NCI-H2107 treated with DMSO at 0.1 percent for 48 hours (cell line): Measurements from ENCODE around the gene AUTS2.

Experiments
- DNase-seq: peaks from one replicate; lab custom pipeline; 2025; ENCODE audit not compliant: unreplicated experiment; lab: John Stamatoyannopoulos, UW

AUTS2 gene

DNA sequence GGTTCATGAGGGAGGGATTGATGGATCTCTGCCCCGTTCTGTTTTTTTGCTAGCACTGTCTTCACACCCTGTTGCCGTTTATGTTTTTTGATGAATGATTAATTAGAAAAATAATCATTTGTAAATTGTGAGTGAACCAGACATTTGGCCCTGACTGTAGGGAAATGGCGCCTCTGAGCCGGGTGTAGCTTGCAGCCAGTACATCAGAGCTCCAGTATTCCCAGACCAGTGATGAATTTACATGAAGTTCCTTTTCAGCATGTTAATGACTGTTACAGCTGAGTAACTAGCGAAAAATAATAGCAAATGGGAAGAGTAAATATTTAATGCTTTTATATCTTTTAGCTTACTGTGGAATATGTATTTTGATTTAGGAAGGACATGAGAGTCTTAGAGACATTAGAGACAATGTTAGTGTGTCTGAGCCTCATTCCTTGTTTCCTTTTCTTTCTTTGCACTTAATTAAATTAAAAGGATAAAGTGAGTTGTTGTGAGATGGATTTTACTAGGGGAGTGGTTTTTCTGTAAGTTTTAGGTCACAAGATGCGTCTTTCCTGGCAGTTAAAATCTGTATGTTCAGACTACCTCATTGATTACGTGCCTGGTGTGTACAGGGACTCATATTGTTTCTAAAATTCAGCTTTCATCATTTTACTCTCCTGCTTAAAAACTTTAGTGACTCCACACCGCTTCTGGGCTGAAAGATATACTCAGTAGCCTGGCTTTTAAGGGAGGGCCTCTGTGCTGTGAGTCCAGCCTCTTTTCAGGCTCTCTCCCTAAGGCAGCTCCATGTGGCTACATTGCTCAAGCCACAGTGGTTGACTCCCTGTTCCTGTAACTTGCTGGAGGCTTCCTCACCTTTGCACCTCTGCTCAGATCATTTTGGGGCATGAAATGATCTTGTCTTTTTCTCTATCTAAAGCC, 86.4 kb downstream of the AUTS2 start:
- no peak for DNase-seq

- no peak for DNase-seq
Measured at GRCh38 chr7:69685293-69685631, 87.0 kb downstream of the AUTS2 start.

GRCh38 chr7:69686366-69686765, 88.1 kb downstream of the AUTS2 start:
- no peak for DNase-seq

GRCh38 chr7:69687739-69688433, 89.6 kb downstream of the AUTS2 start:
- no peak for DNase-seq

DNA sequence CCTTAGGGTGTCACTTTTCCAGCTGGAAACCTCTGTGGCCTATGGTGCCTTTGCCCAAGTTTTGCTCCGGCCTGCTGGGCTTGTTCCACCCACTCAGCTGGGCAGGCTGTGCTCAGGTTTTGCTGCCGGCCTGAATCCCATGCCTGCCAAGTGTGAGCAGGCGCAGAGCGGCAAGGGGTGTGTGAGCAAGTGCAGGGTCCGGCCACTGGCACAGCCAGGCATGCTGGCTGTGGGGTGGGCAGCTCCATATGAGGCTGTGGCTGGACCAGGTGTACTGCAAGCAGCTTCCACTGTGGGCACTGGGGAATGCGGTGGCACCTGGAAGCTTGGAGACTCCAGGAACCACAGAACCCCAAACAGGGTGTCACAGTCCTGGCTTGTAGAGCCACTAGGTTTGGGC, 92.1 kb downstream of the AUTS2 start:
- no peak for DNase-seq

GRCh38 chr7:69691327-69691726, 93.1 kb downstream of the AUTS2 start:
- DNase-seq, result no peak

- DNase-seq, result no peak
Measured at GRCh38 chr7:69691734-69692133, 93.5 kb downstream of the AUTS2 start.

DNA sequence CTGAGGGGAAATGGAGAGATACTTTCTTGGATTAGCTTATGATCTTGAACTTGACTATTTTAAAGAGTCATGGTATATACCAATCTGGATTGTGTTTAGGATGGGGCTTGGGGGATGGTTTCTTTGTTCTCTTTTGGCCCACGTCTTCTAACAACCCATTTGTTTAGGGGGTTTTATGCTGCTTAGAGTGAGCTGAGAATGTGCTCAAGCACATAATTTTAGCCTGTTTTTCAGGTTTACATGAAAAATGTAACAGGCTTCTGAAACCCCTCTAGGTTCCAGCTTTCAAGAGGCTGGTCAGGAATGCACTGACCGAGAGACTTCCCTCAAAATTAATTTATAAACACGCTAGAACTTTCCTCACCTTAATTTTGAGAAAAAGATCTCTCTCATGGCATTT, 94.3 kb downstream of the AUTS2 start:
- no peak for DNase-seq

- DNase-seq, result no peak
Measured at GRCh38 chr7:69693042-69693441, 94.8 kb downstream of the AUTS2 start.

- peak; percentile 48 for DNase-seq
Measured at GRCh38 chr7:69696054-69696591, 97.8 kb downstream of the AUTS2 start.

DNA sequence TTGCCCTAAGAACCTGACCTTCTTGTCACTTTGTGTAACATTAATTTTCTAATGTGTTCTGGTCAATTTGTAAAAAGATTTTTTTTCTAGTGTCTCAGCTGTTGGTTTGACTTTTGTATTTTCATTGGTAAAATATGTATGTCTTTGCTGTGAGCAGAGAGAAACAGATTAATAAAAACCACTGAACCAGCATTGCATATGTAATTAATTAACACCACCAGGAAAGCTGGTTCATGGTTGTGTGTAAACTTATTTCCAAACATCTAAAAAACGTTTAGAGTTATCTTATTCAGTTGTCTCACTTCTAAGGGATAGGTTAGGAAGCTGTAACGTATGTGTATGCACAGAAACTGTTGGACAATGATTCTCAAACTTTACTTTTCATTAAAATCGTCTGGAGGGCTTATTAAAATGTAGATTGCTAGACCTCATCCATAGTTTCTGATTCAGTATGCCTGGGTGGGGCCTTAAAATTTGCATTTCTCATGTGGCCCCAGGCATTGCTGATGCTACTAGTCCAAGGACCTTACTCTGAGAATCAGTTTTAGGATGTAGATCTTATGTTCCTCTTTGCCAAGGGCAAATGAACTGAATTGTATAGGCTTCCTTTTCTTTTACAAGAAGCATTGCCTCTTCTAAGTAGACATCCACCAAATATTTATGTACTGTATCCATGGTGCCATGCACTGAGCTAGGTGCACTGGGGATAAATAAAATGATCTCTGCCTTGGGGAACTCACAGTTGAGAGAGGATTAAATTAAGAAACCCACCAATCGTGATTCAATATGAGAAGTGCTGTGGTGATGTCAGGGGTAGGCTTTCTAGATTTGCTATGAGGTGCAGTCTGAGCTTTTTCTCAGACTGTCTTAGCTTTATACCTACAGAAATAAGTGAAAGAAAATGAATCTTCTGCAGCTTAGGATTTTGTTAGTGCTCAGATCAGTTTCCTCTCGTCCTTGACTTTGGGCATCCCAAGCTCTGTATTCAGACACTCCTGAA, 98.7 kb downstream of the AUTS2 start:
- DNase-seq, result no peak

DNA sequence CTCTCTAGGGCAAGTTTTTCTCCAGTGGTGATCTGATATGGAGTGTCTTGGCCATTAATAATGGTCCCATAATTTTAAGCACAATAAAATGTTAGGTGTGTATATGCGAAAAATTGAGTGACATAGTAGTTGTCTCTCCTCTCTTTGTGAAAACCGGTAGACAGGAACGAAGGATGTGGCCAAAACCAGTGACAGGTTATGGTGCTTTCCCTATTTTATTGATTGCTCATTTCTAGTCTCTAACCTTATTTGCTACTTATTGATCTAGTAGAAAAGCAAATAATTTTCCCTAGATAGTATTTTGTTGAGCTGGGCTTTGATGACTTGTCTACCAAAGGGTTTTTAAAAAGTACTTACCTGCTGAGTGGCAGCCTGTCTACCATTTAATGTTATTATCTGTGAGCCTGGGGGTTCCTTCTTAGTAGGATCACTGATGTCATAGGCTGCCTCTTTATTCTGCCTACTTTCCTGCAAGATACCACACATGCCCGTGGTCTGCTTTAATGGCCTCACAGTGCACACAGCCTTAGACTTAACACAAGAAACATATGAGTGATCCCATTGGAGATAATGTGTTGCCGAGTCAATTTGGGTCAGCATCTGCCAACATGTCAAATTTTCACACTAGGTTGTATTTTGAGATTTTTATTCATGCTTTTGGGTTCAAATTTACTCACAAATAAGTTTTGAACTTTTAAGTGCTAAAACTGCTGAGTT, 100.0 kb downstream of the AUTS2 start:
- no peak for DNase-seq

DNA sequence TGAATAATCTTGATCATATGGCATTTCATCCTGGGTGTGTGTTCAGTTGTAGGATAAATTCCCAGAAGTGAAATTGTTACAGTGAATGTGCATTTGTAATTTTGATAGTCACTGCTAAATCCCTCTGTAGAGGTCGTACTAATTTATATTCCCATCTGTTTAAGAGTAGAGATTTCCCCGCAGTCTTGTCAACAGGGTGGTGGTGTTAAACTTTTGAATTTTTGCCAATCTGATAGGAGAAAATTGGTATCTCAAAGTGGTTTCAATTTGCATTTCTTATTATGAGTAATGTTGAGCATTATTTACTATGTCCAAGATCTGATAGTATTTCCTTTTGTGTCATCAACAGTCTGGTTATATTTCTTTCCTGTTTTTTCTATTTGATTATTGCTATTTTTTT, 101.7 kb downstream of the AUTS2 start:
- DNase-seq, result no peak

GRCh38 chr7:69700331-69700730, 102.1 kb downstream of the AUTS2 start:
- no peak for DNase-seq

GRCh38 chr7:69701288-69701687, 103.0 kb downstream of the AUTS2 start:
- no peak for DNase-seq

GRCh38 chr7:69702357-69702756, 104.1 kb downstream of the AUTS2 start:
- DNase-seq, result no peak

DNA sequence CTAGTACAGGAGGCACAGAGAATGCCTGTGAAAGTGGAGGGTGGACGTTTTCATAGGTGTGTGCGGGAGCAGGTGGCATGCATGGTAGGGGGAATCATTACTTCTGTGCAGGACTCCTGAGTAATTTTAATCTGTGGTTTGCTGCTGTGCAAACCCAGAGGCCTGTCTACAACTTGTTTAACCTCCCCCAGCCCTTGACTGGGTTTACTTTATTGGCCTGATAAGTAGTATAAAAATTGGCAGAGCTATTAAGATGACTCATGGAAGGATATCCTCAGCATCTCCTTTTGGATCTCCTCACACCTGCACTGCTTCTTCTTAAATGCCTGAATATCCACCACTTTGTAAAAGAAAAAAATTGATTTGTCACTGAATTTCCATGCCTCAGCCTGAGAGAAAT, 104.8 kb downstream of the AUTS2 start:
- DNase-seq, result no peak

DNA sequence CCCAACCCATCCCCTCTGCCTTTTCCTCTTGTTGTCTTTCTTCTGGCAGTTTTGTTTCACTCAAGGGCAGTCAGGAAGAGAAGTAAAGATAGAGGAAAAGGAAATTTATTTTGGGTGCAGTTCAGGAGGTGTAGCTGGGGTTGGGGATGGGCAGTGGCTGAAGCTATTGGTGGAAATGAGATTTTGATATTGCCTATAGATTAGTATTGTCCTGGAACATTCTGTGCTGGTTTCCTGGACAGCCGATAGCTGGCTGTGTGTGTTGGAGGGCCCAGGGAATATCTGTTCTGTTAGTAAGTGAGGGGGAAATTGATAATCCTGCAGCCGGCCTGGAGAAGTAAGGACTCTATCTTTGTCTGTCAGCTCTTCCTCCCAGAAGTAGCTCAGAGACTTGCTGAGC, 107.8 kb downstream of the AUTS2 start:
- no peak for DNase-seq

DNA sequence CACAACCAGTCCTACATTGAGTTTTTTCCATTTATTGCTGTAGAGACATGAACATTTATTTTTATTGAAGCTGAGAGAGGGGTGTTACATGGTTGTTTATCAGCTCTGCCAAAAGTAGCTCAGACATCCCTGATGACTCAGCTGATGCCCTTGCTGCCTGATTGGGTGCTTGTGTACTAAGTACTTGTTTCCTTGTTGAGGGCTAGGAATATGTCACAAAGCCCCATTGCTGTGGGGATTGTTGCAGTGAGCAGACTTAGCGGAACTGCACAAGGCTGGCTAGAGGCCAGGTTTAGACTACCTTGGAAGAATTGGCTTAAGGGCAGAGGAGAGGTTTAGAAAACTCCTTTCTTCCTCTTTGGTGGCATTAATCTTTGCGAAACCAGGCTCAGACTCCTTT, 110.6 kb downstream of the AUTS2 start:
- peak; percentile 61 for DNase-seq

GRCh38 chr7:69710768-69711438, 112.6 kb downstream of the AUTS2 start:
- no peak for DNase-seq
